GM06990 (cell line): ENCODE results near the gene CCR6.

Experiments
- DNase-seq: peaks from one replicate; pipeline ENCODE4 v3.0.0-alpha.2; 2011; ENCODE audit not compliant: insufficient read length; ENCODE audit errors: extremely low read depth
- H3K27me3 ChIP-seq: replicated peaks from 2 replicates; pipeline ENCODE4 v1.6.0; 2011; ENCODE audit warnings: low read length; ENCODE audit not compliant: control insufficient read depth, insufficient read depth
- H3K36me3 ChIP-seq: 2 replicates; pipeline ENCODE4 v1.5.1; 2011; ENCODE audit warnings: low read length; ENCODE audit not compliant: control insufficient read depth, insufficient read depth
- H3K4me3 ChIP-seq: replicated peaks from 2 replicates; pipeline ENCODE4 v1.5.1; 2011; ENCODE audit warnings: low read depth, mild to moderate bottlenecking, control low read depth, low read length
- CTCF ChIP-seq: IDR thresholded peaks from 2 replicates; pipeline ENCODE4 v1.5.1; 2011; ENCODE audit warnings: low read length, control low read depth, mild to moderate bottlenecking, inconsistent platforms; ENCODE audit not compliant: insufficient read depth, poor library complexity, severe bottlenecking

The CCR6 gene

DNA sequence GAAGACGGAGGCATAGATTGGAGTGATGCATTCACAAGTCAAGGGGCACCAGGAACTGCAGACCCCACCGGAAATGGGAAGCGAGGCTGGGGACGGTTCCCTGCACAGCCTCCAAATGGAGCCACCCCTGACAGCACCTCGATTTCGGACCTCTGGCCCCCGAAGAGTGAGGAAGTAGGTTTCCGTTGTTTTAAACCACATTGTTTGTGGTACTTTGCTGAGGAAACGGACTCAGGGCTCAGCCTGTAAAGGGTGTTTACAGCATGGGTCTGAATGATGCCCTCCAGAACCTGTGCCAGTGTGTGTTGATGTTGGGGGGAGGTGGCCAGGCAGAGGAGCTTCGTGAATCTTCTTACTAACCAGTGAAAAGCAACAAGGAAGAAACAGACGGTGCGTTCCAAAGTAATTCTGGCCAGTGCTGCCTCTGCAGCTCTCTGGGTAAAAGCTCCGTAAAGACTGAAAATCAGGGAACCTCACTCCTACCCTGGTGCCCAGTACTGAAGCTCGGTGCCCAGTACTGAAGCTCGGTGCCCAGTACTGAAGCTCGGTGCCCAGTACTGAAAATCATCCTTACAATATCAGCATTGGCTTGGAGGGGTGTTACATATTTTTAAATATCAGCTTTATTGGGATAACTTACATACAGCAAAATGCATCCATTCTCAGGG, 30.1 kb upstream of the CCR6 start:
- H3K36me3 ChIP-seq, result no peaks in the 10 kb centered on the region
- peak overlapping the region; percentile 73 for H3K4me3 ChIP-seq
- peak; percentile 61 for DNase-seq
- no peak for TF ChIP-seq CTCF
- no peaks in the 10 kb centered on the region for H3K27me3 ChIP-seq

- DNase-seq, result peak; percentile 65
- H3K4me3 ChIP-seq, result peak overlapping the region; percentile 73
- H3K36me3 ChIP-seq, result no peaks in the 10 kb centered on the region
- H3K27me3 ChIP-seq, result no peaks in the 10 kb centered on the region
- no peak for TF ChIP-seq CTCF
These were observed 29.4 kb upstream of the CCR6 start for GRCh38 chr6:167093406-167093921.

DNA sequence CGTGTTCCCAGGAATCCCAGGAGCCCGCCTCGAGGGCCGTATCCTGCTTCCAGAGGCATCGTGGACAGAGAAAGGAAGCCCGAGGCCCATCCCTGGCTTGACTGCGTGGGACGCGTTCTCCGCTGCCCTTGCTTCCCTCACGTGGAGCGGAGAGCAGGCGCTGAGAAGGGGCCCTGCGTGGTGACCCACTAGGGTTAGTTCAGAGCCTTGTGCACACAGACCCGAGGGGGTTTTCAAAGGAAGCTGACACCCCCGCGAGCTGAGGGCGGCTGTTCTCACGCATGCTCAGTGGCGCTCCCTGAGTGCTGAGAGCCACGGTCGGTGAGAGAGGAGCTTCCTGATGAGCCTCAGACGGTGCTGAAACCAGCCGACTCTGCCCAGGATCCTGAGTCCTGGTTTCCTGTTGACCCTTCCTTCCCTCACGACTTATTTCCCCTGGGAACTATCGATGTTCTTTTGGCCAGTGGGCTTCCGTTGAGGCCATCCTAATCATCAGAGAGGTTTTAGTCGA, 28.9 kb upstream of the CCR6 start:
- Histone ChIP-seq H3K36me3 (no peaks in the 10 kb centered on the region), H3K4me3 (peak overlapping the region; percentile 73), H3K27me3 (no peaks in the 10 kb centered on the region)
- no peak for TF ChIP-seq CTCF
- DNase-seq, result peak; percentile 88

DNA sequence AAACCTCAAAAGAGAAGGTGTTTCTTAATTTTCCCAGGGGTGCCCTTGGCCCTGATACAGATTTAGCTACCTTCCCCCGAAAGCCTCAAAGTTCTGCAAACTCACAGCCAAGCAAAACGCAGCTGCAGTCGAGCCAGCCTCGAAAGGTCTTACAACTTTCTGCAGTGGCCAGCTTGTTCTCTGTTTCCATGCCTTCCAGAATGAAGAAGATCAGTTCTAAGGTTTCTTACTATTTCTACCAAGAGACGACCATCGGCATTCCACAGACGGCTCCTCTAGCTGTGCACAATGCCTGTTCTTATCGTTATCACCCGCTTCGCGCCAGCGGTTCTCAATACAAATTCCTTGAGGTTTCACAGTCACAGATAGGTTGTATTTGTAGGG, 28.5 kb upstream of the CCR6 start:
- peak overlapping the region; percentile 73 for H3K4me3 ChIP-seq
- TF ChIP-seq CTCF, result no peak
- H3K27me3 ChIP-seq, result no peaks in the 10 kb centered on the region
- no peaks in the 10 kb centered on the region for H3K36me3 ChIP-seq
- no peak for DNase-seq

GRCh38 chr6:167094820-167095637, 27.9 kb upstream of the CCR6 start:
- H3K4me3 ChIP-seq, result peak overlapping the region; percentile 73
- no peak for TF ChIP-seq CTCF
- no peaks in the 10 kb centered on the region for H3K36me3 ChIP-seq
- DNase-seq, result peak; percentile 76
- H3K27me3 ChIP-seq, result no peaks in the 10 kb centered on the region
